Fibroblast of skin of left quadriceps (primary cell): ENCODE data around the gene TMEM258.
A peak's percentile ranks its signal among the peaks of the same experiment; 100 is the strongest.

Source experiments
- DNase-seq, 2 experiments: peaks; one replicate each; pipeline ENCODE4 v3.0.0-alpha.2; 2013; ENCODE audit warnings: low read depth in 2 of 2

Gene TMEM258

GRCh38 chr11:61795876-61796526, 3.6 kb upstream of the TMEM258 start:
- no peak for DNase-seq

- no peak for DNase-seq
Measured at GRCh38 chr11:61795459-61795858, 3.1 kb upstream of the TMEM258 start.

- no peak for DNase-seq
Measured at GRCh38 chr11:61794579-61794978, 2.2 kb upstream of the TMEM258 start.

- DNase-seq: no peak
Measured at GRCh38 chr11:61793829-61794204, 1.4 kb upstream of the TMEM258 start.

- DNase-seq: no peak
Measured at GRCh38 chr11:61793083-61793828, 857 bp upstream of the TMEM258 start.

- DNase-seq: peak; percentile 68 to 69
Measured at GRCh38 chr11:61791737-61792309, 576 bp downstream of the TMEM258 start.

GRCh38 chr11:61787928-61788491, 4.4 kb downstream of the TMEM258 start:
- DNase-seq: peak; percentile 7 to 12

GRCh38 chr11:61785837-61786402, 6.5 kb downstream of the TMEM258 start:
- DNase-seq: no peak

GRCh38 chr11:61784506-61784805, 7.9 kb downstream of the TMEM258 start:
- DNase-seq: no peak

- no peak for DNase-seq
Measured at GRCh38 chr11:61783717-61784505, 8.5 kb downstream of the TMEM258 start.

- DNase-seq: no peak
Measured at GRCh38 chr11:61782841-61783240, 9.6 kb downstream of the TMEM258 start.

- no peak for DNase-seq
Measured at GRCh38 chr11:61782299-61782698, 10.1 kb downstream of the TMEM258 start.

GRCh38 chr11:61781585-61781984, 10.8 kb downstream of the TMEM258 start:
- DNase-seq: no peak

- no peak for DNase-seq
Measured at GRCh38 chr11:61780581-61781162, 11.7 kb downstream of the TMEM258 start.

GRCh38 chr11:61779666-61780525, 12.5 kb downstream of the TMEM258 start:
- DNase-seq: no peak

- DNase-seq: no peak
Measured at GRCh38 chr11:61778920-61779650, 13.3 kb downstream of the TMEM258 start.

GRCh38 chr11:61778357-61778886, 14.0 kb downstream of the TMEM258 start:
- no peak for DNase-seq

- DNase-seq: no peak
Measured at GRCh38 chr11:61777234-61778090, 14.9 kb downstream of the TMEM258 start.
